ENCODE data around the gene APH1A. TPM values are rescaled to one million over a fixed set of nuclear protein-coding genes. Genes with fewer than 3 reads are reported as not detected.

The APH1A gene
- total and polyA plus RNA-seq, 9 of the 15 experiments (the other 6 are each of a cell fraction or from before 2014, with no cell fraction given), result 5.6 to 123 (median 77.0) TPM

DNA sequence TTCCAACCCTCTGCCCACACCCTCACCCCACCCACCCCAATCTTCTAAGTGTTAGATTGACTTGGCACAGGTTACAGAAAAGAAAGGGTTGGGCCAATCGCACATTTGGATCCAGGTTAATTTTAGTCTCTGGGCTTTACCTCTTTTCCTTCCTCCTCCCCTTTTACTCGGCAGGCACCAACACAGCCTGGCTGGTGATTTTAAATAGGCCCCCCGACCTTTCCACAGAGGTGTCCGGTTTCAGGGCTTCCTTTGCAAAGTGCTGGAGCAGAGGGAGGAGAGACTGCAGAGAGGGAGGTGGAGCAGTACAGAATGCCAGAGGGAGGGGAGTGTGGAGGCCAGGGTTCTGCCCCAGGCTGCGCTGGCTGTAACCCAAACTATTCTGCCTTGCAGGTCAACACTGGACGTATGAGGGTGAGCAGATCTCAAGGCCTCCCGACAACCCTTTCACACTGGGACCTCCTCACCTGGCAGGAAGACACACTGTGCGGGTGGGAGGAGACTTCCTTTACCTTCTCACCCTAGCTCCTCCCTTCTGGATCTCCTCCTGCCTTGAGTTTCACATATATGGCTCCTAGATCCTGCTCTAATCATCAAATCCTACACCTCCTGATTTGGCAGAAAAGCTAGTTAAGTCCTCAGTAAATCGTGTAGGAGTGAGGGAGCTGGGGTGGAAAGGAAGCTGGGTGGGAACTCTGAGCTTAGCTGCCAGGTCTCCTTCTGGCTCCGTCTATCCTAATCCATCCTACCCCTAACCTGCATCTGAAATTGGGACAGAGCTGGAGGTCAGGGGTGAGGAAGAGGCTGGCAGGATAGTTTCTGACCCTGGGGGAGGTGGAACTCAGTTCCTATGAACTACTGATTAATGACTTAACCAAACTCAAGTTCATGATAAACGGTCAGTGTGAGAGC lies 8.8 kb downstream of the APH1A start (continued):
- TF ChIP-seq PRDM10 (IDR thresholded peaks at IDR 0.05; ENCODE audit: partially characterized antibody) (peak; percentile 55), ZKSCAN1 (IDR thresholded peaks at IDR 0.05; ENCODE audit: low read depth, low read length) (0 out of 2 replicates have a peak, but pooled peaks have one; percentile 31), NRF1 (conservative IDR thresholded peaks at IDR 0.05 in 1 of 2, IDR thresholded peaks at IDR 0.05 in 1 of 2) (peak; percentile 48 to 62; a peak in 3 of 4 replicates)
- TF ChIP-seq, protein P1, sequence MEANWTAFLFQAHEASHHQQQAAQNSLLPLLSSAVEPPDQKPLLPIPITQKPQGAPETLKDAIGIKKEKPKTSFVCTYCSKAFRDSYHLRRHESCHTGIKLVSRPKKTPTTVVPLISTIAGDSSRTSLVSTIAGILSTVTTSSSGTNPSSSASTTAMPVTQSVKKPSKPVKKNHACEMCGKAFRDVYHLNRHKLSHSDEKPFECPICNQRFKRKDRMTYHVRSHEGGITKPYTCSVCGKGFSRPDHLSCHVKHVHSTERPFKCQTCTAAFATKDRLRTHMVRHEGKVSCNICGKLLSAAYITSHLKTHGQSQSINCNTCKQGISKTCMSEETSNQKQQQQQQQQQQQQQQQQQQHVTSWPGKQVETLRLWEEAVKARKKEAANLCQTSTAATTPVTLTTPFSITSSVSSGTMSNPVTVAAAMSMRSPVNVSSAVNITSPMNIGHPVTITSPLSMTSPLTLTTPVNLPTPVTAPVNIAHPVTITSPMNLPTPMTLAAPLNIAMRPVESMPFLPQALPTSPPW (CRISPR knock-in tag; IDR thresholded peaks at IDR 0.05), result peak; percentile 18; the same call in 1 of the 2 replicates

All from K562 (cell line).